Measurements from ENCODE around the gene UBA52.

Gene UBA52

DNA sequence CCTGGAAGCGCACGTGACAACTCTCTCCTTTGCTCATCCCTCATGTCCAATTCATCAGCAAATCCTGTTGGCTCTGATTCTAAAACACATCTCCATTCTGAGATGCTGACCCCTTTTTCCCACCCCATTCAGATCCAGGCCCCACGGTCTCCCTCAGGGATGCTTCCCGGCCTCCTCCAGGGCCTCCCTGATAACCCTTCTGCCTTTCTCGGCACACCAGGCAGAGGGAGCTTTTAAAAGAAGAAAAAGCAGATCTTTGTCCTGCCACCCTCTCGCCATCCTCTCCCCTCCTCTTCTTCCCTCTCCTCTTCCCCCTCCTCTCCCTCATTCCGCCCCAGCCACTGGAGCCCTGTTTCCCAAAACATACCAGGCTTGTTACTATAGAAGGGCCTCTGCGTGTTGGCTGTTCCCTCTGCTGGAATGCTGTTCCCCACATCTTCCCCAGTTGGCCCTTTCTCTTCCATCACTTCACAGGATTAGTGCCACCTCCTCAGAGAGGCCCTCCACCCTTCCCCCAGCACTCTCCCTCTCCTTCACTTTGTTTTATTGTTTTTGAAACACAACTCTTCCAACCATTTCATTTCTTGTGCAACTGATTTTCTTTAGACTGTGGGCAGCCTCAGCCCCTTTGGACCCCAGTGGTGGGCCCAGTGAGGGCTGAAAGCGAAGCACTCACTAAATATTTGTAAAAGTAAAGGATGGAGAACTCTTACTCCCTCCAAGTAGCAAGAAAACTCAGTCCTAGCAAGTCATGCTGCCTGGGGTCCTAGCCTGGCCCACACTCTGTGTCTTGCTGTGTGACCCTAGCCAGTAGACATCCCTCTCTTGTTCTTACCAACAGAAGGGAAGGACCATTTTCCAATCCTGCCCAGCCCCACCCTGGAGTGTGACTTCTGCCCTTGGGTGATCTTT, 37.4 kb downstream of the UBA52 start:
- no peak for DNase-seq

DNA sequence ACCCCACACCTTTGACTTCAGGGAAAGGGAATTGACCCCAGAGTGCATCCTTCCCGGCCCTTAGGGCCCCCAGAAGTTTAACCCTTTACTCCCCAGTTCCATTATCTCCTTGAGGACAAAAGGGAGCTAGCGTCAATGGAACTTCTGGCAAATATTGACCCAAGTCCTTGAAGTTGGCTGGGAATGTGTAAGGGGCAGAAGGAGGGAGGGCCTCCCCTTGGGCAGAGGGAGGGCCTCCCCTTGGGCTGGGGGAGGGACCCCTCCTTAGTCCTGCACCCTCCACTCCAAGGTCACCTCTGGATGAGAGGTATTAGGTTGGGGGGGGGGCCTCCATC, 38.0 kb downstream of the UBA52 start:
- DNase-seq: no peak

DNA sequence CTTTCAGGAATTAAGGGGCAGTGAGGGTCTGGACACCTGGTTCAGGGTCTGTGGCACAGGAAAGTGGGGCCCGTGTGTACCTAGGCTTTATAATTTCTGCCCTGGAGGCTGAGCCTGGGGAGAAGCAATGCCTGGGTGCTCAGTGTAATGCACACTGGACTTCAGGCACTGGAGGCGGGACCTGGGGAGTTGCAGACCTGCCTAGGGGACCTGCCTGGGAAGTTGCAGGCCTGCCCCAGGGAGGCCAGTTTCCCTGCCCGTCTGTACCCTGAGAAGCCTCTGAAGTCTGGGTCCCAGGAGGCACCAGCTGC, 38.5 kb downstream of the UBA52 start:
- DNase-seq: no peak

DNA sequence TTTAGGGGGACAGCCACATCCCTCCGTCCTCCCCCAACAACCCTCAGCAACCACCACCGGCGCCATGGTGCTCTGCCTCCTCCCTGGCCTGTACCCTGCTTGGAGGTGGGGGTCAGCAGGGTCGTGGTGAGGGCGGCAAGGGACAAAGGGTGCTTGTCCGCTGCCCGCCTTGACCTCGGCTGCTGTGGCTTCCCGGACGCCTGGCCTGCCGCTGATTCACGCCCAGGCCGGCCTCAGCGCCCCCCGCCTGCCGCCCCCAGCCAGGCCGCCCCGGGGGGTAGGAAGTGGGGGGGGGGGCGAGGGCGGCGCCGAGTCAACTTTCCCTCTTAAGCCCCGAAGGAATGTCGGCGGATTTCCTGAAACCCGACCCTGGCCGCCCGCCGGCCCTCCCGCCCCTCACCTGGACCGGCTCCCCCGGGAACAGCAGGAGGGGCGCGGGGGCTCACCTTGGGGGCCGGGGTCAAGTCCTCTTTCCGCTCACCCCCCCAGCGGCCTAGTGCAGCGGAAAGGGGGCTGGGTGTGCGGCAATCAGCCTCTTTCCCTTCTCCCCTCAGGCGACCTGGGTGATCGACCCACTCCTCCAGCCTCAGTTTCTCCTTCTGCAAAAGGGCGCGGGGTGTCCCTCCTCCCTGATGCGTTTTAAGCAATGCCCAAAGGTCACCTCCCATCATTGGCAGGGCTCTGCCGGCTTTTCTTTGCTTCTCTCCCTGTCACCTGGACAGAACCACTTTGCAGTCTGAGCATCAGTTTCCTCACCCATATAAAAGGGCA, 39.1 kb downstream of the UBA52 start:
- no peak for DNase-seq

DNA sequence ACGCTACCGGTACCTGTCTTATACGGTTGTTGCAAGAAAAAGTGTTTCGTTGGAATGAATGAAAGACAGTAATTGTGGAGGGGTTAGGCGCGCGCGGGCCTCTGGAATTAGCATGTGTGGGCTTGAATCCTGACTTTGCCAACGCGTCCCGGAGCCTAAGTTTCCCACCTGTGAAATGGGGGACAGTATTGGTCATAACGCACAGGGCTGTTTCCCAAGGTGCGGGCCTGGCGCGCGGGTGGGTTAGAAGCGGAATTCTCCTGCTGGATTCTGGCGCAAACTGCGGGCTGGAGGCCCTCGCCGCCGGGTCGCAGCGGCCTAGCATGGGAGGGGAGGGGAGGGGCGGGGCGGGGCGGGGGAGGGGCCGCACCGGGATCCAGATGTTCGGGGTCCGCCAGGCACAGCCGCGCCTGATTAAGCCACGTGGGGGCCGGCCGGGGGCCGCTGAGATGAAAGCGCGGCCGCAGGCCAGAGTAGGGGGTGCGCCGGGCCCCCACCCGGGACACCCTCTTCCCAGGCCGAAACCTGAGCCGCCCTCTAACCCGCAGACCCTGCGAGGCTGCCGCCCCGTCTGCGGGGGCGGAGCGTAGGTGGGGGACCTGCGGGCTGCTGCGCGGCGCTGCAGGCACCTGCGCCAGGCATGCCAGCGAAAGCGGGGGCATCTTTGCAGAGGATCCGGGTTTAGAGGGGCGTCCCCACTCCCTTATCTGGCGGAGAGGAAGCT, 39.8 kb downstream of the UBA52 start:
- no peak for DNase-seq

DNA sequence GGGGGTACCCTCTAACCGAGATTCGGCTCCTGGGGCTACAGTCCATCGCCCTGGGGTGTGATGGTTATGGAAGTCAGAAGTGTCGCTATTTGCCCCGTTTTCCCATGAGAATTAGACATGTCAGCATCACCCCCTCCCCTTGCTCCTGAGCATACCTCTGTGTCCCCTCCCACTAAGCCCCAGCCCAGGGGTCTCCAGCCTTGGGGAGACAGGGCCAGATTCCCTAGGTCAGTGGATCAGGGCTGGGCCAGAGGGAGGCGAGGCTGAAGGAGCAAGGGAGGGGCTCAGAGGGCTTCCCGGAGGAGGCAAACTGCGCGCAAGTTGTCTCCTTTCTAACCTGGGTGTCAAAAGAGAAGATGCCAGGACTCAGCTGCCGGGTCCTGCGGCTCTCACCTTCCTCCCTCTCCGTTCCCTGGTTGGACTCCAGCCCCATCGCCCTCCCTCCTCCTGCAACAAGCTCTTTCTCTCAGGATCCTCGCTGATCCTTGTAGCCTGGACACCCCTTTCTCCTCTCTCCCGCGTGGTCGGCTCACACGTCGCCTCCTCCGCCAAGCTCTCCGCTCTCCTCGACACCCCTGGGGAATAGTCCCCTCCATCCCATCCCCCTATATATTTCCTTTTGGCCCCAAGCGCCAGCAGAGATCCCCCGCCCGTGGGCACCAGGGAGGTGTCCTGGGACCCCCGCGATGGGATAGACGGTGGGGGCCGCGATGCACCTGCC, 40.6 kb downstream of the UBA52 start:
- DNase-seq: no peak

DNA sequence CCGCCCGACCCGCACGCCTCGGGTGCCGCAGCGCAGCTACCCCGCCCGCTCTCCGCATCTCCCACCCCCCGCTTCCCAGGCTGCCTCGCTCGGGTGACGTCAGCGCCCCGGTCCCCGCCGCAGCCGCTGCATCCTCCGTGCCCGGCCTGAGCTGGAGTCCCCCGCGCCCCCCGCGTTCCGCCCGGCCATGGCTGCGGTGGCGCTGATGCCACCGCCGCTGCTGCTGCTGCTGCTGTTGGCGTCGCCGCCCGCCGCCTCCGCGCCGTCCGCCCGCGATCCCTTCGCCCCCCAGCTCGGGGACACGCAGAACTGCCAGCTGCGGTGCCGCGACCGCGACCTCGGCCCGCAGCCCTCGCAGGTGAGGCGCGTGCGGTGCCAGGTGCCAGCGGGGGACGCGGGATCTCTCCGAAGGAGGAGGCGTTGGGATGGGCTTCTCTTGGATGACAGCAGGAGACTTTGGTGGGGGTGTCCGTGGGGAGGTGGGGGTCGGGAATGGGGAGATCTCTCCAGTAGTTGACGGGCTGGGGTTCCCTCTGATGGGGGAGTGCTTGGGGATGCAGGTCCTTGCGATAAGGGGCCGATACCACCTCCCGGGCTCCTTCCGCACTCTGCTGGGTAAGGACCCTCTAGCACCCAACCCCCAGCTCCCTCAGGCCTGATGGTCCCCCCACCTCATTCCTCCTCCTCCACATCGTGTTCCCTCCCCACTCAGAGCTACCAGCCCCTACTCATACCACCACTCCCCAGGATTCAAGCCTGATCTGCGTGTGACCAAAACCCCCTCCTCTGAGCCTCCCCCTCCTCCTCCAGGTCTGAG, 41.3 kb downstream of the UBA52 start, which contains the start of gene TMEM59L:
TMEM59L (plus strand) TSS at position 99 of the 817 bp plus-strand sequence; CDS start at position 188, 89 bp downstream.
- DNase-seq: no peak

DNA sequence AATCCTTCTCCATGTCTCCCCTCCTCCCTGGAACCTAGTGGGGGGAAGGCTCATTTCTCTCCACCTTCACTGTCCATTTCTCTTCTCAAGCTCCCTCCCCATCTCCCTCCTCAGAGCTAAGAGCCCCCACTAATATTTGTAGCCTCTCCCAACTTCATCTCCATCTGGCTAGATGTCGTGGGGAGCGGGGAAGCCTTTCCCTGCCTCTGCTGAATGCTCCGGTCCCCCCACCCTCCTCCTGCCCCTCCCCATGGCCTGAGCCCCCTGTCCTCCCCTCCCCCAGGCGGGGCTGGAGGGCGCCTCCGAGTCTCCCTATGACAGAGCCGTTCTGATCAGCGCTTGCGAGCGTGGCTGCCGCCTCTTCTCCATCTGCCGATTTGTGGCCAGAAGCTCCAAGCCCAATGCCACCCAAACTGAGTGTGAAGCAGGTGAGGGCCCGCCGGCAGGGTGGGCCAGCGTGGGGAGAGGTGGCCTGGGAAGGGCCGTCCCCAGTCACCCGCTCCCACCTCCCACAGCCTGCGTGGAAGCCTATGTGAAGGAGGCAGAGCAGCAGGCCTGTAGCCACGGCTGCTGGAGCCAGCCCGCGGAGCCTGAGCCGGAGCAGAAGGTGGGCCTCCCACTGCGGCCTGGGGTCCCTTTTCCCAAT, 42.1 kb downstream of the UBA52 start:
- no peak for DNase-seq

DNA sequence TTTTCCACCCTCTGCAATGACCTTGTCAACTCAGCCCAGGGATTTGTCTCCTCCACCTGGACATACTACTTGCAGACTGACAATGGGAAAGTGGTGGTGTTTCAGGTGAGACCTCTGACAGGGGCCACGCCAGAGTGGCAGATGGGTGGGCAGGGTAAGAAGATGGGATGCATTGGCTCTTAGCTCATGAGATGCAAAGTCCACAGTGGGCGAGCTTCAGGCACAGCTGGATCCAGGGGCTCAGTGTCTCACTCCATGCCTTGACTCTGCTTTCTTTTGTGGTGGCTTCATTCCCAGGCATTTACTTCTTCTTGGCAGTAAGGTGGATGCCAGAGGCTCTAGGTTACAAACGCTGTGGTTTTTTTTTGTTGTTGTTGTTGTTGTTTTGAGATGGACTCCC, 44.4 kb downstream of the UBA52 start:
- DNase-seq: no peak

DNA sequence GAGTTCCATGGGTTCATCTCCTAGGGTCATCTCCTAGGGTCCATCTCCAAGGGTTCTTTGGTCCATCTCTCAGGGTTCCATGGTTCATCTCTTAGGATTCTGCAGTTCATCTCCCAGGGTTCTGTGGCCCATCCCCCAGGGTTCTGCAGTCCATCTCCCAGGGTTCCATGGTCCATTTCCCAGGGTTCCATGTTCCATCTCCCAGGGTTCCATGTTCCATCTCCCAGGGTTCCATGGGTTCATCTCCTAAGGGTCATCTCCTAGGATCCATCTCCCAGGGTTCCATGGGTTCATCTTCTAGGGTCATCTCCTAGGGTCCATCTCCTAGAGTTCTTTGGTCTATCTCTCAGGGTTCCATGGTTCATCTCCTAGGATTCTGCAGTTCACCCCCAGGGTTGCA, 45.9 kb downstream of the UBA52 start:
- DNase-seq: no peak

DNA sequence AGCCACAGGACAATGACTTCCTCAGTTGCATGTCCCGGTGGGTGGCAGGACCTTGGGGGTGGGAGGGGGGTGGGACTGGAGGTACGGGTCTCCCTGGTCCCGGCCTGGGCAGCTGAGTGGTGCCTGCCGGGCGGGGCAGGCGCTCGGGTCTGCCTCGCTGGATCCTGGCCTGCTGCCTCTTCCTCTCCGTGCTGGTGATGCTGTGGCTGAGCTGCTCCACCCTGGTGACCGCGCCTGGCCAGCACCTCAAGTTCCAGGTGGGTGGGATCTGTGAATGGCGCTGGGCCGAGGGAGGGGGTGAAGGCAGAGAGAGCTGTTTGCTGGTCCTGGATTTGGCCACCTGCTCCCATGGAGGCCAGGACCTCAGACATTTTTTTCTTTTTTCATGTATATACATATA, 46.6 kb downstream of the UBA52 start:
- no peak for DNase-seq

DNA sequence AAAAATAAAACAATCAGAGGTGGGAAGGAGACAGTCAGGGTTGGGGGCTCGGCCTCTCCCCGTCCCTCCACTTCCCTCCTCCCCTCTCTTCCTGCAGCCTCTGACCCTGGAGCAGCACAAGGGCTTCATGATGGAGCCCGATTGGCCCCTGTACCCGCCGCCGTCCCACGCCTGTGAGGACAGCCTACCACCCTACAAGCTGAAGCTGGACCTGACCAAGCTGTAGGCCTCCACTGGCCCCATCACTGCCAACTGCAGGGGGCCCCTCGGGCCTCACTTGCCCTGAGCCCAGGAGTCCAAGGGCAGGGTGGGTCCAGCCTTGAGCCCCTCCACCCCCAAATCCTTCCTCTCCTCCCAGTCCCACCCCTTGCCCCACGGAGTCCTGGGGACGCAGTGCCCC, 48.7 kb downstream of the UBA52 start:
- no peak for DNase-seq

DNA sequence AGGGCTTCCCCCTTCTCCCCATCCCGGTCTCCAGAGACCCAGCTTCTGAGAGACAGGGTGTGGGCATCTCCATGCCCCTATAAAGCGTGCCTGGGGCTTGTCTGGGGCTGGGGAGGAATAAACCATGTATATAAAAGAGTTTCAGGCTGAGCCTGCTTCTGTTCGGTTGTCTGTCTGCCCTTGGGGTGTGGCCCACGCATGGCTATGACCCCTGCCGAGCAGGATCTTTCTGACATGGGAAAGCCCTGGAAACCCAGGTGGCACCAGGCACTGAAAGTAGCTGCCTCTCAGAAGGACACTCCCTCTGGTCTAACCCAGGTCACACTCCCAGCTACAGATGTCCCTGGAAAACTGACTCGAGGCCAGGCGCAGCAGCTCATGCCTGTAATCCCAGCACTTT, 49.2 kb downstream of the UBA52 start:
- no peak for DNase-seq

DNA sequence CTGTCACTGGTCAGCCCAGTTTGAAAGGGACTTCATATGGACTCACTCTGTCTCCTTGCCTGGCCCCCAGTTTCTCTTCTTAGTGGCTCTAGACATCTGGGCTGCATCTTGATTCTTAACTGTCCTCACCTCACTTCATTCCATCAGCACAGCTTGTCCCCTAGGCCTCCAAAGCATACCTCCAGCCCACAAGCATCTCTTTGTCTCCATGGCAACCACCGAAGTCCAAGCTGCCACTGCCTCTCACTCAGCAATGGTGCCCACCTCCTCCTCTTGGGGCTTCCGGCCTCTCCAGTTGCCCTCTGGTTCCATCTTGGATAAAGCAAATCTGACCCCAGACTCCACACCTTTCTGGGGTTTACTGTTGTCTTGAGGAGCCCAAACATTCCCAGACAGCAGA, 55.2 kb downstream of the UBA52 start:
- no peak for DNase-seq

Measured in NCI-H774 (cell line).